ENCODE measurements around the gene ARHGAP42.
"Not testable (repeated sequence)": the region's sequence is repeated elsewhere in the genome, so short reads cannot be mapped to it uniquely, and the experiment has no call there.

Gene ARHGAP42

GRCh38 chr11:100978939-100979338 is 291.9 kb downstream of the ARHGAP42 start:
- DNase-seq, result no peak

GRCh38 chr11:100980156-100980555 is 293.1 kb downstream of the ARHGAP42 start:
- DNase-seq, result no peak

- no peak for DNase-seq
Measured at GRCh38 chr11:100981196-100981824, 294.2 kb downstream of the ARHGAP42 start.

GRCh38 chr11:100984668-100985067 is 297.6 kb downstream of the ARHGAP42 start:
- no peak for DNase-seq

- no peak for DNase-seq
Measured at GRCh38 chr11:100990931-100991330, 303.8 kb downstream of the ARHGAP42 start.

- no peak for DNase-seq
Measured at GRCh38 chr11:100991541-100991940, 304.5 kb downstream of the ARHGAP42 start.

- no peak for DNase-seq
Measured at GRCh38 chr11:100994966-100995365, 307.9 kb downstream of the ARHGAP42 start.

- no peak for DNase-seq
Measured at GRCh38 chr11:100999756-101000155, 312.7 kb downstream of the ARHGAP42 start.

GRCh38 chr11:101003468-101003867 is 316.4 kb downstream of the ARHGAP42 start:
- DNase-seq, result no peak

GRCh38 chr11:101008961-101009689 is 322.0 kb downstream of the ARHGAP42 start:
- DNase-seq, result no peak

- DNase-seq, result no peak
Measured at GRCh38 chr11:101009690-101010055, 322.6 kb downstream of the ARHGAP42 start.

GRCh38 chr11:101010899-101011298 is 323.8 kb downstream of the ARHGAP42 start:
- DNase-seq, result no peak

GRCh38 chr11:101011881-101012280 is 324.8 kb downstream of the ARHGAP42 start:
- DNase-seq, result no peak

- not testable (repeated sequence) for DNase-seq
Measured at GRCh38 chr11:101013702-101014101, 326.6 kb downstream of the ARHGAP42 start.

GRCh38 chr11:101014600-101015285 is 327.7 kb downstream of the ARHGAP42 start:
- DNase-seq, result no peak

- DNase-seq, result no peak
Measured at GRCh38 chr11:101019870-101020269, 332.8 kb downstream of the ARHGAP42 start.

- no peak for DNase-seq
Measured at GRCh38 chr11:101022256-101022655, 335.2 kb downstream of the ARHGAP42 start.

- DNase-seq, result no peak
Measured at GRCh38 chr11:101028644-101029043, 341.6 kb downstream of the ARHGAP42 start.

- no peak for DNase-seq
Measured at GRCh38 chr11:101030015-101030414, 342.9 kb downstream of the ARHGAP42 start.

- no peak for DNase-seq
Measured at GRCh38 chr11:101030692-101031091, 343.6 kb downstream of the ARHGAP42 start.

- no peak for DNase-seq
Measured at GRCh38 chr11:101031713-101032112, 344.6 kb downstream of the ARHGAP42 start.

- no peak for DNase-seq
Measured at GRCh38 chr11:101032991-101033390, 345.9 kb downstream of the ARHGAP42 start.

- no peak for DNase-seq
Measured at GRCh38 chr11:101034076-101034475, 347.0 kb downstream of the ARHGAP42 start.

GRCh38 chr11:101035872-101036271 is 348.8 kb downstream of the ARHGAP42 start:
- no peak for DNase-seq

Data from CD4-positive, alpha-beta T cell treated with Interleukin-12 subunit alpha and Interleukin-12 subunit beta, for 1 hour (primary cell).